NK-92 (cell line): ENCODE measurements around the gene CCR5AS.
"Not testable (repeated sequence)": the region's sequence is repeated elsewhere in the genome, so short reads cannot be mapped to it uniquely, and the experiment has no call there.

Experiments
- DNase-seq: peaks from one replicate; lab custom pipeline; 2025; ENCODE audit not compliant: unreplicated experiment; lab: John Stamatoyannopoulos, UW

Gene CCR5AS

GRCh38 chr3:46406788-46407611, at the start of gene CCR5AS, which contains the start of gene CCRL2:
Gene CCR5AS (minus strand): TSS chr3:46407066.
Gene CCRL2 (plus strand): TSS chr3:46407259. CDS start chr3:46408080, 821 bp downstream.
- no peak for DNase-seq

- no peak for DNase-seq
Observed at GRCh38 chr3:46456118-46456517, 49.3 kb upstream of the CCR5AS start.

GRCh38 chr3:46455231-46456115, 48.6 kb upstream of the CCR5AS start:
- no peak for DNase-seq

- no peak for DNase-seq
Observed at GRCh38 chr3:46454606-46455005, 47.7 kb upstream of the CCR5AS start.

GRCh38 chr3:46454209-46454595, 47.3 kb upstream of the CCR5AS start:
- DNase-seq: no peak

GRCh38 chr3:46453526-46454208, 46.8 kb upstream of the CCR5AS start:
- no peak for DNase-seq

- DNase-seq: no peak
Observed at GRCh38 chr3:46449755-46450552, 43.1 kb upstream of the CCR5AS start.

GRCh38 chr3:46448721-46449120, 41.9 kb upstream of the CCR5AS start:
- DNase-seq: no peak

DNA sequence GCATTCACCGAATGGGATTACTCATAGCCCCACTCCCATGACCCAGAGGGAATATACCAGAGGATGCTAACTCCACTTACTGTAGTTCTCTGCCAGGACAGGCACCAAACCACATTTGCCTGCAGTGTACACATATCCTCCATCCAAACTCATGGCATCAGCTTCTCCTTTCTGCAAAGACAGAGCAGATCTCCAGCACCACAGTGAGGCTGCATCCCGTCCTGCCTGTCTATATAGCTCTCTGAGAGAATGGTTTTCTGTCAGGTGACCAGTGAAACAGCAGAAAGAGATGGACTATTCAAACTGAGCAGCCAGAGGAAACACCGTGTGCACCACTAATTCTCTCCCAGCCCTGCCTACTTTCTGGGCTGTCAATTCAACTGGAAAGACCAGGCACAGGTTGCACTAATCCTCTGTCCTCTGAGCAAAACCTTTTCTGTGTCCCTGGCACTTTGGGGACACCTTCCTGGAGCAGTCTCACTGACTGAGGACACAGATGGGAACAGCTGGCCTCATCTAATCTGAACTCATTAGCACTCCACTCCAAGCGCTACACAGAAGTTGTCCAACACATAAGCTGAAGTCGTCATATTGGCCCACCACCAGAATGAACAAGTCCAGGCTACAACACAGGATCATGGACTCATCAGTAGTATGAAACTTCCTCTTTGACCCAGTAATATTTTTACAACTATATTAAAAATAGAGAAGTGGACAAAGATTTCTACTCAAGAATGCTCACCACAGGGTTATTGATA, 40.5 kb upstream of the CCR5AS start:
- no peak for DNase-seq

DNA sequence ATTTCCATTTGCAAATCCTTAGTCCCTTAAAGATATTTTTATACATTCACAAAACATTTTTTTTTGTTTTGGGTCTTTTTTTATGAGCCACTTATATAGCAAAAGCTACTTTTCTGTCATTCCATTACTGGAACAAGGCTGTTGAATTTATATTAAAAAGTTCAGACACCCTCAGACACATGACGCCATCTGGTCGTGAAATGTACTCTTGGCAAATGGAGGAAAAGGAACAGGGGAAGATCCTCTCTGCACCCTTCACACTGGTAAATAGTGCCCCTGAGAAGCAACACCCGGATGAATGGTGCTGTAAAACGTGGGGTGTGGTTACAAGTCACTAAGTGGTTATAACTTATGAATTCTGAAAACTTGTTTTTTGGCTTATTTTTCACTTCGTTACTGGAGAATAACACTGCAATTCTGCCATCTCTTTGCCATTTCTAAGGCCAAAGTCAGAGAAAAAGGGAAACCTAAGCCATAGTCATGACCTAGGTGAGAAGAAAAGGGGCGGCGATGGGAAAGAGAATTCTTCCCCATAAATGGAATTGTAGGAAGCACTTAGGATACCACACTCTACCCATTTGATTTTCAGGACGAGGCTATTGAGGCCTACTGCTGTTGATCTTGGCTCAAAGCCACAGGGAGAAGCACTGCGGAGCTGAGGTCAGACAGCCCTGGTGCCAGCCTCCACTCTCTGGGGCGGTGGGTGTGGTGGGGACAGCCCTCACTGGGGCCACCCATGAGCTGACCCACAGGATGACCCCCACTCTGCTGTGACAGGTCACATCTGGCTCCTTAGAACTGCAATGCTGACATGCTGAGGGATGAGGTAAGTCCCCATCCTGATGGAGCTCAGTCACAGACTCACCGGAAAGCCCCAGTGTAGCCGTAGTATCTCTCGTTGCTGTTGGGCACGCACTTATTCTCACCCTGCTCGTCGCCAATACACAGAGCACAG, 36.0 kb upstream of the CCR5AS start:
- no peak for DNase-seq

DNA sequence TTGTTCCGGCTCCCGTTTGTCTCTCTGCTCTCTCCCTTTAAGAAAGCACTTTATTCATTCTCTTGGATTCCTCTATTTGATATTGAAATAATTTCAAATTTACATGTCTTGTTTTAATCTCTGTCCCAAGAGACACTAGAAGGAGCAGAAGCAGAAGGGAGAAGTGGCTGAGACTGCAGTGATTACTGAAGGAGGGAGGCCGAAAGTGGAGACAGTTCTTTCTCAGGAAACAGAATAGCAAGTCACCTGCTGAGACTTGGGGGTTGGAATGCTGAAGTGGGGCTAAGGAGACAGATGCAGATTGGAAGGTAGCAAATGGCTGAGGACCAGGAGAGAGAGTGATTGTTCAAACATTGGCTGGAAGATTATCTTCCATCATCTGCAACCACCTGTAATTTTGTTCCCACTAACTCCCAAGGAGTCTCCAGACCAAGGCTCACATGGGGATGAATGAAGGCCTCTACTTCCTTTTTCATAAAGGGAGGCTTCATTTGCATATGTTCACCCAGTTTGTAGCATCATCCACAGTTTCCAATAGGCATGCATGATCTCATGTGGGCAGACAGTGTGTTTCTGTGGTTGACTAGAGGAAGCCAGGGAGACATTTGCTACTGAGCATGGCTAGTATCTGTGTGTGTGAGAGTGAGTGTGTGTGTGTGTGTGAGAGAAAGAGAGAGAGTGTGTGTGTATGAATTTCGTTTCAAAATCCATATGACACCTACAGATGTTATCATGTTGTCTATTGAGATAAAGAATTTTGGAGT, 33.8 kb upstream of the CCR5AS start:
- no peak for DNase-seq

DNA sequence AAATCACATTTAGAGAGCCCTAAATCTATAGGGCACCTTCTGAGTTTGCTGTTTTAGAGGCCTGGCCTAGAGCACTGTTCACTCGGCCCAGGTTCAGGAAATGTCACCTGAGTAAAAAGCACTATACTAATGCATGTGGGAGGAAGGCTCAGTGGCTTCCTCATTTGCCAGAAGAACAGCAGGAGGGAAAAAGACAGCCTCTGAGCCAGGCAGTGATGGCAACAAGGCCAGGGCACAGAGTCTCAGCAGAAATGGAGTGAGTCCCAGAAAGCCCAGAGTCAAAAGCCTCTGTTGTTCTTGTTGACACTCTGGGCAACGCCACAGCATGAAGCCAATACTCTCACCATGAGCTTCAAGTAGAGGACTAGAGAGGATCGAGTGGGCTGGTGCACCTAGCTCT, 32.0 kb upstream of the CCR5AS start:
- DNase-seq: no peak

- no peak for DNase-seq
Observed at GRCh38 chr3:46435081-46435726, 28.3 kb upstream of the CCR5AS start.

DNA sequence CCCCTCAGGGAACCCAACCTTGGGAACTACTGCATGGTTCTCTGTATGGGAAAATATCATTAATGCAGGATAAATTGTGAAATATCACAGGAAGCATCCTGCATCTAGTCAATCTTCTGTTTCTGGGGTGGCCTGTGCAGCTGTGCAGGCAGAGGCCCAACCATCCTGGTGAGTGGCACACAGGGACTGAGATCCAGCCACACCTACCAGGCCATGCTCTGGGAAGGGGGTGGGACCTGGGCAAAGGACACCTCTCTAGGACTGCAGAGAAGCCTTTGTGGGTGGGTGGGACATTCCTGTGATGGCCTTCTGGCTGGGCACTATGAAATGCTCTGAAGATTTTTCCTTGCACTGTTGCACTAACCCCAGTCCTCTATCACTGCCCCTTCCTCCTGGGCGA, 27.0 kb upstream of the CCR5AS start:
- DNase-seq: no peak

DNA sequence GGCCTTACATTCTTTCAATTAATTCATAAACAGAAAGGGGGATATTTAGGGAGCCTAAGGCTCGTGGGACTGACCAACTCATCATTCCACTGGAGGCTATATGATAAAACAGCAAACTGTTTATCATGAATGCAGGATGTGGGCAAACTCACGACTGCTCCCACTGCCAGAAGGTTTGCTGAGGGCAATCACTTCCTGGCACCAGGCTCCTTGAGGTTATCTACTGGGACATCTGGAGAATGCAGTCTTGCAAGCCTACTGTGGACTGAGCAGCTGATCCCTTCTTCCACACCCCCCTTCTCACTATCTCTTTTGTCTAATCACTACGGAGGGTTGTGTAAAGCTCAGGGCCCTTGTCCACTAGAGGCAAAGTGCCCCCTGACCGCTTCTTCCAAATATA, 26.3 kb upstream of the CCR5AS start:
- not testable (repeated sequence) for DNase-seq

GRCh38 chr3:46431905-46432304, 25.0 kb upstream of the CCR5AS start:
- not testable (repeated sequence) for DNase-seq

GRCh38 chr3:46430879-46431278, 24.0 kb upstream of the CCR5AS start:
- not testable (repeated sequence) for DNase-seq
